RKO (cell line): Measurements from ENCODE around the gene MAP4K4.
A peak's percentile ranks its signal among the peaks of the same experiment; 100 is the strongest.

ENCODE experiments used
- DNase-seq: peaks from one replicate; pipeline ENCODE4 v3.0.0-alpha.2; 2016; ENCODE audit warnings: low spot score

MAP4K4 gene

GRCh38 chr2:101814752-101815151, 117.2 kb downstream of the MAP4K4 start:
- DNase-seq: no peak

GRCh38 chr2:101815154-101815553, 117.6 kb downstream of the MAP4K4 start:
- no peak for DNase-seq

- DNase-seq: no peak
Measured at GRCh38 chr2:101815739-101816391, 118.4 kb downstream of the MAP4K4 start.

- no peak for DNase-seq
Measured at GRCh38 chr2:101816598-101816997, 119.1 kb downstream of the MAP4K4 start.

GRCh38 chr2:101817481-101817880, 120.0 kb downstream of the MAP4K4 start:
- no peak for DNase-seq

GRCh38 chr2:101818531-101819451, 121.3 kb downstream of the MAP4K4 start:
- DNase-seq: no peak

GRCh38 chr2:101820519-101820918, 123.0 kb downstream of the MAP4K4 start:
- DNase-seq: peak; percentile 58

GRCh38 chr2:101821059-101821805, 123.7 kb downstream of the MAP4K4 start:
- no peak for DNase-seq

GRCh38 chr2:101821828-101822458, 124.4 kb downstream of the MAP4K4 start:
- no peak for DNase-seq

GRCh38 chr2:101823347-101823791, 125.9 kb downstream of the MAP4K4 start:
- DNase-seq: no peak

- no peak for DNase-seq
Measured at GRCh38 chr2:101823859-101824258, 126.4 kb downstream of the MAP4K4 start.

- DNase-seq: no peak
Measured at GRCh38 chr2:101826716-101827115, 129.2 kb downstream of the MAP4K4 start.

GRCh38 chr2:101827246-101827645, 129.7 kb downstream of the MAP4K4 start:
- peak; percentile 66 for DNase-seq

- no peak for DNase-seq
Measured at GRCh38 chr2:101828257-101828656, 130.8 kb downstream of the MAP4K4 start.

GRCh38 chr2:101828673-101829334, 131.3 kb downstream of the MAP4K4 start:
- DNase-seq: no peak

GRCh38 chr2:101829429-101829828, 131.9 kb downstream of the MAP4K4 start:
- DNase-seq: no peak

GRCh38 chr2:101830146-101830545, 132.6 kb downstream of the MAP4K4 start:
- no peak for DNase-seq

GRCh38 chr2:101830555-101830954, 133.0 kb downstream of the MAP4K4 start:
- no peak for DNase-seq

- peak; percentile 71 for DNase-seq
Measured at GRCh38 chr2:101831351-101831865, 133.9 kb downstream of the MAP4K4 start.

GRCh38 chr2:101832114-101832513, 134.6 kb downstream of the MAP4K4 start:
- DNase-seq: peak; percentile 33

- DNase-seq: no peak
Measured at GRCh38 chr2:101833890-101834523, 136.5 kb downstream of the MAP4K4 start.
